ENCODE data around the gene PCCA.

PCCA gene

GRCh38 chr13:100506154-100506553 is 417.3 kb downstream of the PCCA start:
- DNase-seq (ENCODE audit: low spot score): no peak

- DNase-seq (ENCODE audit: low spot score): no peak
These were observed 417.9 kb downstream of the PCCA start for GRCh38 chr13:100506600-100507422.

- no peak for DNase-seq (ENCODE audit: low spot score)
These were observed 419.6 kb downstream of the PCCA start for GRCh38 chr13:100508455-100508854.

- no peak for DNase-seq (ENCODE audit: low spot score)
These were observed 420.1 kb downstream of the PCCA start for GRCh38 chr13:100508996-100509395.

GRCh38 chr13:100510208-100510957 is 421.5 kb downstream of the PCCA start:
- peak; percentile 57 for DNase-seq (ENCODE audit: low spot score)

- DNase-seq (ENCODE audit: low spot score): no peak
These were observed 422.6 kb downstream of the PCCA start for GRCh38 chr13:100511466-100511865.

GRCh38 chr13:100512422-100512821 is 423.5 kb downstream of the PCCA start:
- no peak for DNase-seq (ENCODE audit: low spot score)

GRCh38 chr13:100513171-100513570 is 424.3 kb downstream of the PCCA start:
- no peak for DNase-seq (ENCODE audit: low spot score)

- DNase-seq (ENCODE audit: low spot score): no peak
These were observed 425.2 kb downstream of the PCCA start for GRCh38 chr13:100513987-100514670.

GRCh38 chr13:100514788-100515409 is 426.0 kb downstream of the PCCA start:
- DNase-seq (ENCODE audit: low spot score): peak; percentile 65

- DNase-seq (ENCODE audit: low spot score): no peak
These were observed 426.5 kb downstream of the PCCA start for GRCh38 chr13:100515410-100515800.

GRCh38 chr13:100517135-100517534 is 428.2 kb downstream of the PCCA start:
- no peak for DNase-seq (ENCODE audit: low spot score)

- no peak for DNase-seq (ENCODE audit: low spot score)
These were observed 428.8 kb downstream of the PCCA start for GRCh38 chr13:100517728-100518127.

GRCh38 chr13:100518394-100519062 is 429.6 kb downstream of the PCCA start:
- no peak for DNase-seq (ENCODE audit: low spot score)

GRCh38 chr13:100519626-100520025 is 430.7 kb downstream of the PCCA start:
- no peak for DNase-seq (ENCODE audit: low spot score)

- peak; percentile 23 for DNase-seq (ENCODE audit: low spot score)
These were observed 432.3 kb downstream of the PCCA start for GRCh38 chr13:100520936-100521850.

GRCh38 chr13:100521851-100522617 is 433.1 kb downstream of the PCCA start:
- no peak for DNase-seq (ENCODE audit: low spot score)

GRCh38 chr13:100522618-100523309 is 433.9 kb downstream of the PCCA start:
- no peak for DNase-seq (ENCODE audit: low spot score)

- DNase-seq (ENCODE audit: low spot score): no peak
These were observed 434.5 kb downstream of the PCCA start for GRCh38 chr13:100523411-100523810.
